Activated gamma-delta T cell (primary cell): ENCODE measurements around the gene ALS2CL.

Experiments
- DNase-seq: peaks from one replicate; lab custom pipeline; 2025; lab: John Stamatoyannopoulos, UW

ALS2CL gene

GRCh38 chr3:46664971-46665762 is 28.3 kb downstream of the ALS2CL start:
- DNase-seq = no peak

- DNase-seq = no peak
Observed at GRCh38 chr3:46664188-46664970, 29.1 kb downstream of the ALS2CL start.

- DNase-seq = no peak
Observed at GRCh38 chr3:46663591-46664135, 29.8 kb downstream of the ALS2CL start.

- DNase-seq = no peak
Observed at GRCh38 chr3:46662771-46663551, 30.5 kb downstream of the ALS2CL start.

GRCh38 chr3:46661776-46662766 is 31.4 kb downstream of the ALS2CL start:
- DNase-seq = no peak

- DNase-seq = no peak
Observed at GRCh38 chr3:46660543-46661523, 32.6 kb downstream of the ALS2CL start.

GRCh38 chr3:46660003-46660402 is 33.5 kb downstream of the ALS2CL start:
- no peak for DNase-seq

GRCh38 chr3:46659285-46659684 is 34.2 kb downstream of the ALS2CL start:
- DNase-seq = no peak

- no peak for DNase-seq
Observed at GRCh38 chr3:46656778-46657556, 36.5 kb downstream of the ALS2CL start.

GRCh38 chr3:46655271-46655670 is 38.2 kb downstream of the ALS2CL start:
- DNase-seq = no peak

- DNase-seq = no peak
Observed at GRCh38 chr3:46651084-46651483, 42.4 kb downstream of the ALS2CL start.

- DNase-seq = no peak
Observed at GRCh38 chr3:46649436-46649835, 44.0 kb downstream of the ALS2CL start.

GRCh38 chr3:46648096-46648495 is 45.4 kb downstream of the ALS2CL start:
- no peak for DNase-seq

- DNase-seq = no peak
Observed at GRCh38 chr3:46646700-46647099, 46.8 kb downstream of the ALS2CL start.

GRCh38 chr3:46643701-46644100 is 49.8 kb downstream of the ALS2CL start:
- no peak for DNase-seq

GRCh38 chr3:46642971-46643370 is 50.5 kb downstream of the ALS2CL start:
- DNase-seq = no peak

- DNase-seq = no peak
Observed at GRCh38 chr3:46640927-46641326, 52.6 kb downstream of the ALS2CL start.

GRCh38 chr3:46639221-46639620 is 54.3 kb downstream of the ALS2CL start:
- no peak for DNase-seq

GRCh38 chr3:46634856-46635255 is 58.6 kb downstream of the ALS2CL start:
- DNase-seq = no peak
